SH-SY5Y (cell line): Measurements from ENCODE around the gene DPM1.

Source experiments
- GATA2 ChIP-seq: IDR thresholded peaks from 2 replicates; pipeline ENCODE4 v1.6.1; 2011; ENCODE audit warnings: mild to moderate bottlenecking, low read depth, low read length
- GATA3 ChIP-seq: IDR thresholded peaks from 2 replicates; pipeline ENCODE4 v1.6.1; 2011; ENCODE audit warnings: low read depth, mild to moderate bottlenecking, low read length, moderate library complexity

GRCh38 chr20:50898475-50898874 lies 59.9 kb downstream of the DPM1 start:
- no peak for TF ChIP-seq GATA2
- no peak for TF ChIP-seq GATA3
